ENCODE results near the gene GNG12. TPM values are rescaled to one million over a fixed set of nuclear protein-coding genes. Genes with fewer than 3 reads are reported as not detected.
A peak's percentile ranks its signal among the peaks of the same experiment; 100 is the strongest.

Gene GNG12
- total RNA-seq, 2 donors from 2014 or later = 49.4 to 61.5 TPM

GRCh38 chr1:67719329-67720196 lies 113.7 kb downstream of the GNG12 start:
- H3K9me3 ChIP-seq = no peaks in the 10 kb centered on the region
- TF ChIP-seq POLR2AphosphoS5 (IDR thresholded peaks at IDR 0.05) (no peak), POLR2A (IDR thresholded peaks at IDR 0.05) (no peak)
- TF ChIP-seq, protein P1, sequence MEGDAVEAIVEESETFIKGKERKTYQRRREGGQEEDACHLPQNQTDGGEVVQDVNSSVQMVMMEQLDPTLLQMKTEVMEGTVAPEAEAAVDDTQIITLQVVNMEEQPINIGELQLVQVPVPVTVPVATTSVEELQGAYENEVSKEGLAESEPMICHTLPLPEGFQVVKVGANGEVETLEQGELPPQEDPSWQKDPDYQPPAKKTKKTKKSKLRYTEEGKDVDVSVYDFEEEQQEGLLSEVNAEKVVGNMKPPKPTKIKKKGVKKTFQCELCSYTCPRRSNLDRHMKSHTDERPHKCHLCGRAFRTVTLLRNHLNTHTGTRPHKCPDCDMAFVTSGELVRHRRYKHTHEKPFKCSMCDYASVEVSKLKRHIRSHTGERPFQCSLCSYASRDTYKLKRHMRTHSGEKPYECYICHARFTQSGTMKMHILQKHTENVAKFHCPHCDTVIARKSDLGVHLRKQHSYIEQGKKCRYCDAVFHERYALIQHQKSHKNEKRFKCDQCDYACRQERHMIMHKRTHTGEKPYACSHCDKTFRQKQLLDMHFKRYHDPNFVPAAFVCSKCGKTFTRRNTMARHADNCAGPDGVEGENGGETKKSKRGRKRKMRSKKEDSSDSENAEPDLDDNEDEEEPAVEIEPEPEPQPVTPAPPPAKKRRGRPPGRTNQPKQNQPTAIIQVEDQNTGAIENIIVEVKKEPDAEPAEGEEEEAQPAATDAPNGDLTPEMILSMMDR (IDR thresholded peaks at IDR 0.05) = no peak
- intact Hi-C loops (cut with DNase I) = no loop called here
- no peak for DNase-seq (ENCODE audit: low spot score)
- H3K4me3 ChIP-seq = no peak overlapping the region
- 69% methylated on average over 6 of the region's 6 CpGs for WGBS
- H3K27me3 ChIP-seq (replicated peaks; ENCODE audit: insufficient read depth) = no peaks in the 10 kb centered on the region
- H3K27ac ChIP-seq = no peak overlapping the region
- H3K4me1 ChIP-seq (replicated peaks) = no peaks in the 10 kb centered on the region
- H3K36me3 ChIP-seq = no peaks in the 10 kb centered on the region

GRCh38 chr1:67717876-67718275 lies 115.4 kb downstream of the GNG12 start:
- H3K36me3 ChIP-seq = no peaks in the 10 kb centered on the region
- intact Hi-C loops (cut with DNase I) = no loop called here
- H3K27me3 ChIP-seq (replicated peaks; ENCODE audit: insufficient read depth) = no peaks in the 10 kb centered on the region
- DNase-seq (ENCODE audit: low spot score) = no peak
- whole genome bisulfite sequencing = 94% methylated on average over 4 of the region's 4 CpGs
- no peaks in the 10 kb centered on the region for H3K9me3 ChIP-seq
- TF ChIP-seq, protein P1 (IDR thresholded peaks at IDR 0.05) = no peak
- TF ChIP-seq POLR2AphosphoS5 (IDR thresholded peaks at IDR 0.05) = no peak
- TF ChIP-seq POLR2A (IDR thresholded peaks at IDR 0.05) = no peak
- peaks cover 14% of the 10 kb centered on the region for H3K4me1 ChIP-seq (replicated peaks)
- H3K4me3 ChIP-seq = no peak overlapping the region
- no peak overlapping the region for H3K27ac ChIP-seq

DNA sequence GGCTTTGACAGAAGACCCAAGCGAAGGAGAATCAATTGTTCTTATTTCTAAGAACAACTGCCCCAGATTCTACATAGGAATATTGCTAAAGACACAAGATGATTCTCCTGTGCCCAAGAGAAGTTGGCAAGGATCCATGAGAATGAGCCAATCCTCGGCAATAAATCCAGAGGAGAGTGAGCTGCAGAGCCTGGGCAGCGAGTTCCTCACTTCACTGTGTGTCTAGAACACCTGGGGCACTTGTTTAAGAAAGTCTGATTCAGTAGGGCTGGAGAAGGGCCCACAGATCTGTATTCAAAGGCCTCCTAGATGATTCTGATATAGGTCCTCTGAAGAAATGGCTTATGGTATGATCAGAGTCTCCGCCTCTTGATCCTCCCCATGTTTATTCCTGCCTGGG lies 116.5 kb downstream of the GNG12 start:
- DNase-seq (ENCODE audit: low spot score) = peak; percentile 84
- H3K4me1 ChIP-seq (replicated peaks) = peaks cover 14% of the 10 kb centered on the region
- H3K27ac ChIP-seq = no peak overlapping the region
- no peaks in the 10 kb centered on the region for H3K36me3 ChIP-seq
- intact Hi-C loops (cut with DNase I) = no loop called here
- no peaks in the 10 kb centered on the region for H3K9me3 ChIP-seq
- no peaks in the 10 kb centered on the region for H3K27me3 ChIP-seq (replicated peaks; ENCODE audit: insufficient read depth)
- no peak overlapping the region for H3K4me3 ChIP-seq
- peak; percentile 80 for TF ChIP-seq POLR2AphosphoS5 (IDR thresholded peaks at IDR 0.05)
- TF ChIP-seq, protein P1 (IDR thresholded peaks at IDR 0.05) = no peak
- WGBS = 44% methylated on average over 4 of the region's 4 CpGs

GRCh38 chr1:67715819-67716218 lies 117.4 kb downstream of the GNG12 start:
- no peaks in the 10 kb centered on the region for H3K36me3 ChIP-seq
- no peak for DNase-seq (ENCODE audit: low spot score)
- H3K4me3 ChIP-seq = no peak overlapping the region
- WGBS = 63% methylated on average over 2 of the region's 2 CpGs
- no peaks in the 10 kb centered on the region for H3K9me3 ChIP-seq
- TF ChIP-seq, protein P1 (IDR thresholded peaks at IDR 0.05) = no peak
- TF ChIP-seq POLR2A (IDR thresholded peaks at IDR 0.05) = no peak
- intact Hi-C loops (cut with DNase I) = no loop called here
- H3K27ac ChIP-seq = no peak overlapping the region
- no peaks in the 10 kb centered on the region for H3K27me3 ChIP-seq (replicated peaks; ENCODE audit: insufficient read depth)
- peaks cover 14% of the 10 kb centered on the region for H3K4me1 ChIP-seq (replicated peaks)

All from prostate gland (tissue), 2 donors.